T-helper 1 cell treated with Interleukin-12 subunit alpha and Interleukin-12 subunit beta and Interleukin-4 antibody, amounts not matched to agents 30 ng/mL and 1 ng/mL, for 36 hours (primary cell): ENCODE results near the gene TOMM5. TPM values are rescaled to one million over a fixed set of nuclear protein-coding genes. Genes with fewer than 3 reads are reported as not detected.
"Not testable (repeated sequence)": the region's sequence is repeated elsewhere in the genome, so short reads cannot be mapped to it uniquely, and the experiment has no call there.

Source experiments
- intact Hi-C: fragments of 100-400 bp; cut with micrococcal nuclease; formaldehyde crosslinking; loops from one replicate; pipeline ENCODE4 v1.15.1; 2024
- total RNA-seq: library from RNA; stranded (reverse); gene quantifications from 2 replicates; pipeline ENCODE4 v1.2.3, GENCODE V29; 2022

The TOMM5 gene
- total RNA-seq, 1 donor from 2014 or later = 83.9 TPM

DNA sequence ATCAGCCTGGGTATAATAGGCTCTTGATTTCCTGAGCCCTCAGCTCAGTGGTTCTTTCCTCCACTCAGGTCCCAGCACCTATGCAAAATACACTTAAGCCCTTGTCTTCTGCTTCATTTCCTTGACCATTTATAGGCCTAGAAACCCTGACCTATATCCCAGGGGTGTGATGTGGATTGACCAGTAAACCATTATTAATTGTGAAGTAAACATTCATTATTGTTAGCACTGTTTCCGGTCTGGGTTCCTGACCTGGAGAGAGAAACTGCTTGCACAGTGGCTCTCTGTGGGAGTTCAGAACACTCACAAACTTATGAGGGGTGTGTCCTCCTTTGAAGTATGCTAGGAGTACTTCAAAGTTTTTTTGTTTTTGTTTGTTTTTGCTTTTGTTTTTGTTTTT lies 19.6 kb upstream of the TOMM5 start:
- intact Hi-C loops = no loop called here

DNA sequence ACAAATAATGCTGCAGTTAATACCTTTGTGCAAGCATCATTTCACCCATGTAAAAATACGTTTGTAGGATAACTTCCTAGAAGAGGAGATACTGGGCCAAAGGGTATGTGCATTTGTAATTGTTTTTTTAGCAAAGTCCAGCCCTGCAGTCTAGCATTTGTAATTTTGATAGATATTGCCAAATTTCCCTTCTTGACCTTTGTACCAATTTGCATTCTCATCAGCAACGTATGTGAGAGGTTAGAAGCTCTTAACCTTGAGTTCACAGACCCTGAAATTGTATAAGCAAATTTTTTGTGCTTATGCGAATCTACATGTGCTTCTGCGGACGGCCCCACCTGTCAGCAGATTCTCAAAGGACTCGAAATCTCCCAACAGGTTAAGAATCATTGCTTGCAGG lies 18.6 kb upstream of the TOMM5 start:
- intact Hi-C loops = no loop called here

DNA sequence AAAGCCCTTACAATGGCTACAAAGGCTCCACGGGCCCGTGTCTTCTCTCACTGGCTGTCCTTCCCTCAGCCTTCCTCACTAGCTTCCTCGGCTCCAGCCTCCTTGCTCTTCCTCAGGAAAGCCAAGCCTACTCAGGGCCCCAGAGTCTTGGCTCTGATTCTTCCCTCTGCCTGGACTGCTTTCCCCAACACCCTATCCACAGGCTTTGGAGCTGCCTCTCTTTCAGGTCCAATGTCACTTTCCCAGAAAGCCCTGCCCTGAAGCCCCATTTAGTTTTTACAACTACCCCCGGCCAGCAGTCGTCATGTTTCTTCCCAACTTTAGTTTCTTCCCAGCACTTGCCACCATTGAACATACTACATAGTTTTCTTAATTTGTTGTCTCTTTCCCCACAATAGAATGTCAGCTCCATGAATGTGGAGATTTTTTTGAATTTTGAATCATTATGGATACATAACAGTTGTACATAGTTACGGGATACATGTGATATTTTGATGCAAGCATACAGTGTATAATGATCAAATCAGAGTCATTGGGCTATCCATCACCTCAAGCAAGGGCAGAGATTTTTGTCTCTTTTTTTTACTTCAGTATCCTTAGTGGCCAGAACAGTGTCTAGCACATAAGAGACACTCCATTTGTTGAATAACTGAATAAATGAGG lies 17.5 kb upstream of the TOMM5 start:
- intact Hi-C loops = no loop called here

DNA sequence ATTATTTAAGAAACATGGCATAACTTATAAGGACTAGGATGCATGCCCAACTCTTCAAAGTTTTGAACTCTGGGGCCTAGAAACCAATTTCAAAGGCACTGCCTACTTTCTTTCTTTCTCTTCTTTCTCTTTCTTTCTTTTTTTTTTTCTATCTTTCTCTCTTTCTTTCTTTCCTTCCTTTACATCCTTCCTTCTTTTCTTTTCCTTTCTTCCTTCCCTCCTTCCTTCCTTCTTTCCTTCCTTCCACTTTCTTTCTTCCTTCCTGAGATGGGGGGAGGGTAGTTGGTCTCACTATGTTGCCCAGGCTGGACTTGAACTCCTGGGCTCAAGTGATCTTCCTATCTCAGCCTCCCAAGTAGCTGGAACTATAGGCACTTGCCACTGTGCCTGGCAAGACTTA lies 15.9 kb upstream of the TOMM5 start:
- intact Hi-C loops = no loop called here

DNA sequence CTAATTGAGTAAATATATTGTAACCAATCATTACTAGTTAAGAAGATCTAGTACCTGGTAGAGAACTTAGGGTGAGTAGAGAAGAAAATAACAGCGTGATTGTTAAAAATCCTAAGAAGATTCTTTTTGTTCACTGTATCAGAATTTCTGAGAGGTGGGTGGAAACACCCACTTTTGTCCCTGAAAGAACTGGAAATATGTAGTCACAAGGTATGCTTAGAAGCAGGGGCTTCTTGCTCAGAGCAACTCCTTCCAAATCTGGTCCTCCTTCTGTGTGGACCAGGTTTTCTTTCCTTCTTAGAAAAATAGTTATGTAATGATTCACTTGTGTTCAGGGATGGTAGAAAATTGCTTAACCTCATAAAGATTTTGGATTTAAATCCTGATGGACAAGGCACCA lies 11.9 kb upstream of the TOMM5 start:
- intact Hi-C loops = no loop called here

DNA sequence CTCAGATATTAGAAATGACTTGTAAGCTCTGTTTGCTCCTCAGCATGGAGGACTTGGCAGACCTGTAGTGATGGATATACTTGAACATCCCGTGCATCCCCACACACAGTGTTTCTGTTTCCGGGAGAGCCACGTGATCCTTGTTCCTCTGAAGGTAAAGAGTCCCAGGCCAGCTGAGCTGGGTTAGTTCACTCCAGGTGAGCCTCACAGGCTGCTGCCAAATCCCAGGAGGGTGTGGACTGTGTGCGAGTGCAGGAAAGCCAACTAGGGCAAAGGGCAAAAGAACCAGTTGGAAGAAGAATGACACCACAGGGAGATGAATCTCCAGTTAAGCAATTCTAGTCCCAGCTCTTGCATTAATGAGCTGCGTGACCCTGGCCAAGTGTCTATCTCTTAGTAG lies 10.4 kb upstream of the TOMM5 start:
- intact Hi-C loops = no loop called here

DNA sequence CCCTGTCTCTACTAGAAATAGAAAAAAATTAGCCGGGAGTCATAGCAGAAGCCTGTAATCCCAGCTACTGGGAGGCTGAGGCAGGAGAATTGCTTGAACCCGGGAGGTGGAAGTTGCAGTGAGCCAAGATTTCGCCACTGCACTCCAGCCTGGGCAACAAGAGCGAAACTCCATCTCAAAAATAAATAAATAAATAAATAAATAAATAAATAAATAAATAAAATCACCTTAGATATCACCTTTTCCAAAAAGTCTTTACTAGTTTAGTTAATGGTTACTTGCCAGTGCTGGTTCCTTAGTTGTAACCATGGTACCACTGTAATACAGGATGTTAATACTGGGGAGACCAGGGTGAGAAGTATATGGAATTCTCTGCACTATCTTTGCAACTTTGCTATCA lies 9.7 kb upstream of the TOMM5 start:
- intact Hi-C loops = not testable (repeated sequence)

DNA sequence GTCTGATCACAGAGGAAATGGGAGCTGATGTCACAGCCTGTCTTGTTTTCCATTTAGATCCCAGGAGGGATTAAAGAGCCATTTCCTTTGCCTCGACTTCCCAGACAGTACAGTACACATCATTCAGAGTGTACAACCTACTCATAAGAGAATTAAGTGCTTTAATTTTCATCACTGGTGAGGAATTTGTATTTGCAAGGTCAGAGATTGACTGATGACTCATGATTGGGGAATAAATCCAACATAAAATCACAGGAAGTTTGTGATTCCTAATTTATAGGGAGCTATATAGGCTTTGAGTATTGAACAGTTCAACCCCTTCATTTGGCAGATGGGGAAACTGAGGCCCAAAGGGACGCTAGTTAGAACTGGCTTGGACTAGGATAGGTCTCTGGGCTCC lies 4.1 kb upstream of the TOMM5 start:
- intact Hi-C loops = loop anchor here (10.0 kb wide), 2 partner anchors 308 to 602 kb away; partner anchors contain the start of gene SLC25A51

DNA sequence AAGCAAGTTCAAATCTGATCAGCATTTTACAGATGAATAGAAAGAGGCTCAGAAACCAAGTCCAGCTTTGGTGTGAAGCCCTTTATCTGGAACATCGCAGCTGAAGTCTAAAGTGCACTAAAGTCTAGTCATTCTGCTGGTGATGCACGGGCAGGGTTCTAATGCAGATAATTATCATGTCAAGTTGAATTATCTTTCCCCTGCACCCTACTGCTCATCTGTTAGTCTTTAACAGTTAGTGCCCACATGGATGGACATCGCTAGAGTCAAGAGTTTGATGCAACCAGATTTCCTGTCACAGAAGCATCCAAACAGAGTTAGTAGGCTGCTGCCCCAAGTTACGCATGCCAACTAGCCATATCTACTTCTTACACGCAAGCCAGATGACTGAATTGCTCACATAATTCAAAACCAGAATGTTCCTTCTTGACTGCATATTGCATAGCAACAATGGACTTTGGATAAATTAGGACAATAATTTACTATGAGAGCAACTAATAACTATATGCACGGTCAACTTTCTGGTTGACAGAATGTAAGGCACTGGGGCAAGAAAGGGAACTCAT lies 1.6 kb upstream of the TOMM5 start:
- intact Hi-C loops = loop anchor here (2.0 to 10.0 kb wide), 6 partner anchors 57 to 628 kb away; partner anchors contain the start of genes FRMPD1, SHB and SLC25A51

DNA sequence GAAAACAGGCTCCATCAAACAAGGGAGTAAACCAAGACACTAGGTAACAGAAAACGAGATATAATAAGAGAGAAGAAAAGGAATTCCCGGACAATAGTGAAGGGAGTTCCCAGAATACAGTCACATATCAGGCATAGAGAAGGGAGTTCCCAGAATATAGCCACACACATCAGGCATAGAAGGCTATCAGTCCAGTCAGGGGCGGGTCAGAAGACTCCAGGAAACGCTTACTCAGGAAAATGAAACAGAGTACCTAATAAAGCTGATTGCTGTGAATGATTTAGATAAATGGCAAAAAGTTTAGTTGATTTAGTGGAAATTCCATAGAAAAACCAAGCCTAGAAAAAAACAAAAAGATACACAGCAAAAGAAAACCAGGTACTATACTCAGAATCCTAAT lies 4.9 kb downstream of the TOMM5 start:
- intact Hi-C loops = no loop called here

DNA sequence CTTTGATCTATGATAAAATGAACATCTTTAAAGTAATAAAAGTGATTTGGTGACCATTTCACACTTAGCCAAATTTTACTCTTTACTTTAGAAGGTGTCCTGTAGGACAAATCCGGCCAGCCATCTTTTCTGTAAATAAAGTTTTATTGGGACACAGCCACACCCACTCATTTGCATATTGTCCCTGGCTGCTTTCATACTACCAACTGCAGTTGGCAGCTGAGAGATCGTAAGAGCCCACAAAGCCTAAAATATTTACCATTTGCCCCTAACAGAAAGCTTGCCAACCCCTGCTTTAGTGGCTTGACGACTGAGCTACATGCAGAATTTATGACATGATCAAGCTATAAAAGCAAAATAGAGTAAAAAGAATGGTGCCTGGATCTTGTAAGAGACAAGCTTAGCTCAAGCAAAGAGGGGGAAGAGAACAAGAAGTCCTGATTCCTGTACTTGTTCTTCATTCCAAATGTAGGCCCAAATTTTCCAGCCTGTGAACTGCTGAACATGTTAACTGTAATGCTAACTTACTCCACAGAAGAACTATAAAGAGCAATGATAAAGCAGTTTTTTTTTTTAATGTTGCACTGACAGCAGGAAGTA lies 8.8 kb downstream of the TOMM5 start:
- intact Hi-C loops = loop anchor here (2.0 to 5.0 kb wide), 4 partner anchors 67 to 779 kb away; partner anchors contain the start of genes FRMPD1 and POLR1E

DNA sequence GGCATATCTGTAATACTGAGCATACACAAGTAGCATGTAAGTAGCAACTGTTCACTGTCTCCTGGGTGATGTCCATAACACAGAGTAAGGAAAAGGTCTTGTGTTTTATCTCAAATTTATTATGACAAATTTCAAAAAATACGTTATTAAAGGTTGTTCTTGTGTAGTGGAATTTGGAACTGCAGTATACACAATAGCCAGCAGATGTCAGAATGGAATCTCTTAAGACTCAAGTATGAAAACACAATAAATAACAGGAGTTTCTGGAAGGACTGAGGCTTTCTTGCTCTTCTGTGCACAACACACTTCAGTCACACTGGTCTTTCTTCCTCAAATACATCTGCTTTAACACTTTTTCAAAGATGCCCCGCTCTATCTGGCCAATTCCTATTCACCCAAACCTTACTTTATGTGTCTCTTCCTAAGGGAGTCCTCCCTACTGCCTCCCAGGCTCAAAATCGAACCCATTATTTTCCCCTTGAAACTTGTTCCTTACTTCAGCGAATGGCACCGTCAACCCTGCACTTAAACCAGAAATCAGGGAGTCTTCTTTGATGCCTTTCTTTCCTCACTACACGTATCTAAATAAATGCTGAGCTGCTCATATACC lies 9.7 kb downstream of the TOMM5 start:
- intact Hi-C loops = loop anchor here (1.0 to 5.0 kb wide), 5 partner anchors 10 to 780 kb away; partner anchors contain the start of genes FRMPD1, POLR1E and TOMM5

DNA sequence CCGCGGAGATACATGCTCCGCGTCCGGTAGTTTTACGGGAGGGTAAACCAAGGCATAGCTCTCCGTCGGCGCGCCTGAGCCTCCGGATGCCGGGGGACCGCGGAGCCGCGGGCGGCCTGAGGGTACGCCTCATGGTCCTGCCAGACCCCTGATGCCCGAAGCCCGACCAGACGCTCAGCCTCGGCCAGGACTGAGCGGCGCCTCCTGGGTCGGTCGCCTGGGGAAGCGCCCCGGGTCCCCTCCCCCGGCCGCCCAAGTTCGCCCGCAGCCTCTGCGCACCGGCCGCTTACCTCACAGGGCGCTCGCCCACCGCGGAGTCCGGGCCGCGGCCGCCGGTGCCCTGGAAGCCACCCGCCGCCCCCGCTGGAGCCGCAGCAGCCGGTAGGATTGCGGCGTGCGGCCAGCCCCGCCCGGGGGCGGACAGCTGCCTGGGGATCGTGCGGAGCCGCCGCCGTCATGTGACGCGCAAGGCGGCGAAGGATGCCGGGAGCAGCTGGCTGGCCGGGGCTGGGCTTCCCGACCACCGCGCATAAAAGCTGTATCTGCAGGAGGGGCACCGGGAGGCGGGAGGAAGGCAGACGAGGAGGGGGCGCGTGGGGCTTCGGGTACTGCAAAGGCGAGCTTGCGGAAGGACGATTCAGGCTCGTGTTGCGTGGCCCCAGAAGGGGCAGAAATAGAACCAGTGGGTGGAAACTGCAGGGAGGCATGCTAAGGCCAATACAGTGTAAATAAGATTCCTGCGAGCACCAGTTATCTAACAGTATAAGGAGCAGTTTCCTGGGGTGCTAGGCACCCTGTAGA lies 16.3 kb downstream of the TOMM5 start, which contains the start of gene FBXO10:
Gene FBXO10 (minus strand): TSS at position 460 of the 801 bp plus-strand sequence. CDS start 34,612 bp downstream, outside the sequence.
- intact Hi-C loops = loop anchor here (1.0 to 5.0 kb wide), 2 partner anchors 16 to 109 kb away; partner anchors contain the start of genes TOMM5 and ZBTB5

DNA sequence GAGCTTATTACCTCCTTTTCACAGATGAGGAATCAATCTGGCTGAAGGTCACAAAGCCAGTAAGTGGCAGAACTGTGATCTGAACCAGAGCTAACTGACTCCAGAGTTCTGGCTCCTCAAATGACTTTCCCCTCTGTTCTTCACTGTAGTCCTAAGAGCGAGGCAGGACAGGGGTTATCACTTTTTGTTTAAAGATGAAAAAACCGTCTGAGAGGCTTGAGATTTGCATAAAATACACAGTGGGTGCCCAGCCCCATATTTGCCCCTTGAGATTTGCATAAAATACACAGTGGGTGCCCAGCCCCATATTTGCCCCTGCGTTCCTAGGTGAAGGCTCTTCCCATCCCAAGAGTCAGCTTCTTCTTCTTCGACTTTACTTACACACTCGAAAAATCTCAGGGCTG lies 16.9 kb downstream of the TOMM5 start:
- intact Hi-C loops = loop anchor here (5.0 kb wide), 1 partner anchor 108 kb away; the partner anchor contains the start of gene ZBTB5

DNA sequence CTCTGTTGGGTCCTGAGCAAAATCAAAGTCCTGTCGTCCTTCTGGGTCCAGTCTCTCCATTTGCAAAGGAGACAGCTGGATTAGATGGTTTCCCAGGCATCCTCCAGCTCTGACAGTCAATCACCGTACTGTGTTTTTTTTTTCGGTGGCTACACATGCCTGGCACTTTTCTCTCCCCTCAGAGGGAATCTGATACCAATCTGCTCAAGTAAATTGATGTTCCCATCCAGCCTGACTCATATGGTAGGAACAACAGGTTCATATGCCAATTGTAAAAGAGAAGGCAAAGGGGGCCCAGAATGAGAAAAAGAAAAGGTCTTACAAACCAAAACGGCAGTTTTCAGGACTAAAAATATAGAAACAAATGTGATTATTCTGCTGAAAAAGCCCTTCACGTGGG lies 17.4 kb downstream of the TOMM5 start:
- intact Hi-C loops = loop anchor here (5.0 kb wide), 1 partner anchor 108 kb away; the partner anchor contains the start of gene ZBTB5

DNA sequence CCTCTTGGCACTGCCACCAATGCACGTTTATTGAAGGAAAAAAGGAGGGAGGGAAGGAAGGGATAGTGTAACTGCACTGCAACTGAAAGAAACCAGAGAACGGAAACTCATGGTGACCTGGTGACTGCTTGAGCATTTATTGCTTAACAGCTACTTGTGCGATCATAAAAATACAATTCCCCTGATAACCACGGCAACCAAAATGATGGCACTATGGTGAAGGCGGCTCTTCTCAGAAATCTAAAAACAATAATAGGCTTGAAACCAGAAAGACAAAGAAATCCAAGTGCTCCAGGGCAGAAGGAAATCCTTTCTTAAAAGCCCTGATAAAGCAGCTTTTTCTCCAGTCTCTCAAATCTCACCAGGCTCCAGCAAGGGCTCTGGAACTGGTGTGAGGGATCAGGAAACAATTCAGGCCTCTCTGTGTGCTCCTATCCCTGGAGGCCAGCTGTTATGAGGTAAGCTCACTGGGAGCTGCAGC lies 18.1 kb downstream of the TOMM5 start:
- intact Hi-C loops = no loop called here

DNA sequence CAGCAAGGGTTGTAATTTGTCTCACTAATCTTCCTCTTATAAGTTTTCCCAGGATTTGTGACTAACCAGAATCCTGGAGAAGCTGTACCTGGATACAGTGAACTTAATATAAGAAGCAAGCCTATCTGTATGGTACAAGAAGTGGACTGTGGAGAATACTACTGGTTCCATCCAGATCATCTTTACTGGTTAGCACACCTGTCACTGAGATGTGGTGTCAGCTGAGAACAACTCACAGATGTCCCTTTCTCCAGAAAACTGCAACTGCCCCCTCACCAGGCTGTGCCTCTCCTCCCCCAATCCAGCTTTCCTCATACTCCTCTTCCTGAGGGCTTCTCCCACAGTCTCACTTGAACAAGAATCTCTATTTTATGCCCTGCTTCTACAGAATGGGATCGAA lies 21.1 kb downstream of the TOMM5 start:
- intact Hi-C loops = no loop called here

DNA sequence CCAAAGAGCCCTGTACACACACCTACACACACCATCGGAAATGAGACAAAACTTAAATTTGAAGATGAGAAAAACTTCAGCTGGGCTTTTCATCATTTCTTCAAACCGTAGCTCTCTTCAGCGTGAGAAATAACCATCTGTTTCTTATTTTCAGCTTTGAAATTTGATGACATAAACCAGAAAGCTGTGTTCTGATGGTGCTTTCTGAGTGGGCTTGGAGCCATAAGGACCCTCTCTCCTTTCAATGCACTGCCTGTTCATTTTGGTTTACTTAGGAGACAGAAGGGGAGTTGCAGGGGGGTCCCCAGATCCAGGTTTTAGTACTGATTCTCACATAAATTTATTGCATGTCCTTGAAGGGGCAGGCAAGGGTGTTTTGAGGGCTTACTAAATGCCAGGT lies 25.7 kb downstream of the TOMM5 start:
- intact Hi-C loops = no loop called here

DNA sequence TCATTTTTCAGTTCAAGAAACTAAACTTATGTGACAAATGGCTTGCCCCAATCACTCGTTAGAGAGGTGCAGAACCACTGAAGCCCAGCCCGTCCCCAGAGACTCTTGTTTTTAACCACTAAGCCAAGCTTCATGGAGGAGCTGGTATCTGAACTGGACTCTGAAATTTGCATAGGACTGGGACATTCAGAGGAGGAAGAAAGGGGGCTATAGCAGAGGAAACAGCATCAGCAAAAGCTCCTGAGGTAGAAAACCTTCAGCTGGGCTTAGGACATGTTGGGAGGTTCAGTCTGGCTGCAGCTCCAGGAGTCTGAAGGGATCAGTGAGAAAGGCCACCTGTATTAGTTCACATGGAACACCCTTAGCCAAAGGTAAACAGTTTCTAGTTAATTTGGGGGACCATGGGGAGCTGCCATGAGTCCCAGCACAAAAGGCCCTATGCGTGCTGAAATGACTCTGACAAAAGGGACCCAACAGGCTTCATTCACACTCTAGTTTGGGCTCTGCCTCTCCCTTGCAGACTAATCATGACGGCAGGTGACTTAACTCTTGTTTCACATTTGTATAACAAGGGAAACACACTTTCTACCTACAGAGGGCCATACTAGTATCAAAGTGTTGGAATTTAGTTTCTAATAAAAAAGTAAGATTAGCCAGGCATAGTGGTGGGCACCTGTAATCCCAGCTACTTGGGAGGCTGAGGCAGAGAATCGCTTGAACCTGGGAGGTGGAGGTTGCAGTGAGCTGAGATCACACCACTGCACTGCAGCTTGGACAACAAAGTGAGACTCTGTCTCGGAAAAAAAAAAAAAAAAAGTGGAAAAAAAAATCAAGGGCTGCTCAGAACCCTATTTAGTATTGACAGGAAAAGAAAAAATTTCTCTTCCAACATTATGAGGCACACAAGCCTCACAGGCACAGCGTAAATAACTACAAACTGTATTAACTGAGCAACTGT lies 26.5 kb downstream of the TOMM5 start:
- intact Hi-C loops = no loop called here

DNA sequence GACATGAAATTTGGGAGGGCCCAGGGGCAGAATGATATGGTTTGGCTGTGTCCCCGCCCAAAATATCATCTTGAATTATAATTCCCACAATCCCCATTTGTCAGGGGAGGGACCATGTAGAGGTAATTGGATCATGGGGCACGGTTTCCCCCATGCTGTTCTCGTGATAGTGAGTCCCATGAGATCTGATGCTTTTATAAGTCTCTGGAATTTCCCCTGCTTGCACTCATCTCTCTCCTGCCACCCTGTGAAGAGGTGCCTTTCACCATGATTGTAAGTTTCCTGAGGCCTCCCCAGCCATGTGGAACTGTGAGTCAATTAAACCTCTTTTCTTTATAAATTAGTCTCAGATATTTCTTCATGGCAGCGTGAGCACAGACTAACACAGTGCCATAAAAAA lies 27.5 kb downstream of the TOMM5 start:
- intact Hi-C loops = no loop called here
